GM18526 (cell line): ENCODE results near the gene AKR1C8.

ENCODE experiments used
- POLR2A ChIP-seq: IDR thresholded peaks from 3 replicates; pipeline ENCODE4 v1.6.1; 2011; ENCODE audit not compliant: insufficient read length; ENCODE audit errors: extremely low read depth

The AKR1C8 gene

DNA sequence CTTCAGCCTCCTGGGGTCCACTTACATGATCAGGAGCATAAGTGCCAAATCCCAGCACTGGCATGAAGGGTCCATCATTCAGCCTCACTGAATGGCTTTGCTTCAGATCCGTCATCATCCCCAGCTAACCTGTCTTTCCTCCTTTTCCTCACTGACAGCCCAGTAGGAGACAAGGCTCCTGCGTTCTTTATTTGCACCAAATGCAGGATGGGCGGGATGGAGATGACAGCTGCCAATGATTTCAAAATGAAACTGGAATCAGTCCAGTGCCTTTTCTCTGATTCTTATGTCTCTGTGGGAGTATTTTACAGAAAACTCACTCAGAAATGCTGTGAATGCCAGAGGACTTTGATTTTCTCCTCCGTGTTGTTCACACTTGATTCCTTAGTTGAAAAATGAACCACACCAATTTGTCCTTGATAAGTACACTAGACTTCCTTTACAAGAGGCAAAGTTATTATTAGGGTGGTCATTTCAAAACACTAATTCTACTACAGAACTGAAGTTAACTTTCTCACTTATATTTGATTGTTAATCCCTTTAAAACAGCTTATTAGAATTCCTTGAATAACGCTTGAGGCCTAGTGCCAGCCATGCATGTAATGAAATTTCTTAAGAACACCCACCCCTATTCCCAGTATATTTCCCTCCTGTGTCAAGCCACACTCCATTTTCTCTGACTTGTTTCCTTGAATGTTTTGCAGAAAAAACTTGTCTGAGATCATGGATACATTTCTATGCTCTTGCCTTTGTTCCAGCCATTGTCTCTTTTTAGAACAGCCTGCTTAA, at the start of gene AKR1C8:
Gene AKR1C8, minus strand, starts transcription at position 164 of the 789 bp plus-strand sequence. Its CDS starts 46 bp downstream, at position 118.
- TF ChIP-seq POLR2A: no peak

DNA sequence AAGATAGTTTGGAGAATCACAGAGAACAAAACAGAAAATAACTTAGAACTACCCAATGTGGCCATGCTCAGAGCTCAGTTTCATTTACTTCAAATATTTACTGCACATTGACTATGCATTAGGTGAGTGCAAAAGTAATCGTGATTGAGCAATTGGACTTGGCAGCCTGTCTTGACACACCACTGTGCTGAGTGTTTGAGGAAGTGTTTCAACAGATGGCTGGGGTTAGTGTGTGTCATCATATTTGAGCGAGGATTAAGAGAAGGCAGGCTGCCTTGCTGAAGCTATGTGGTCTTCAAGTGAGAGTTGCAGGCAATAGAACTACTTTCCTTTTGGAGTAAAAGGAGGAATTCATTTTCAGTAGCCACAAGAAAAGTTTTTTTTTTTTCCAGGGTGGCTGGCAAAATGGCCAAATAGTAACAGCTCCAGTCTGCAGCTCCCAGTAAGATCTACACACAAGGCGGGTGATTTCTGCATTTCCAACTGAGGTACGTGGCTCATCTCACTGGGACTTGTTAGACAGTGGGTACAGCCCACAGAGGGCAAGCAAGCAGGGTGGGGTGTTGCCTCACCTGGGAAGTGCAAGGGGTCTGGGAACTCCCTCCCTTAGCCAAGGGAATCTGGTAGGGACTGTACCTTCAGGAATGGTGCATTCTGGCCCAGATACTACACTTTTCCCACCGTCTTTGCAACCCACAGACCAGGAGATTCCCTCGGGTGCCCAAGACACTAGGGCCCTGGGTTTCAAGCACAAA, 49.3 kb upstream of the AKR1C8 start:
- TF ChIP-seq POLR2A: no peak

DNA sequence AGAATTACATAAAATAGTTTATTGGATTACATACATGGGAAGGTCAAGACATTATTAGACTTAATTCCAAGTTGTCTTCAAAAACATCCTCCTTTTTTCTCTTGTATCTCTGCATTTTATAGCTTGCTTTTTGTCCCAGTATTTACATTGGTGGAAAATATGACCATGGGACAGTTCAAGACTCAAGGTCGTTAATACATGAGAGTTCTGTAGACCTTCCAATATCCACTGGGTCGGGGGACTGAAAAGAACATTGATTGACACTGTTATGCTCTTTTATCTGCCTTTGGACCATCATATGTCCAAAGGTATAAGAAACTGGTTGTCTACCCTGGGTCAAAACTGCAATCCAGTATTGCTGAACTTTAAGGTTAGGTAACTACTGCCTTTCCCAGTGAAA, 48.4 kb upstream of the AKR1C8 start:
- TF ChIP-seq POLR2A: no peak

DNA sequence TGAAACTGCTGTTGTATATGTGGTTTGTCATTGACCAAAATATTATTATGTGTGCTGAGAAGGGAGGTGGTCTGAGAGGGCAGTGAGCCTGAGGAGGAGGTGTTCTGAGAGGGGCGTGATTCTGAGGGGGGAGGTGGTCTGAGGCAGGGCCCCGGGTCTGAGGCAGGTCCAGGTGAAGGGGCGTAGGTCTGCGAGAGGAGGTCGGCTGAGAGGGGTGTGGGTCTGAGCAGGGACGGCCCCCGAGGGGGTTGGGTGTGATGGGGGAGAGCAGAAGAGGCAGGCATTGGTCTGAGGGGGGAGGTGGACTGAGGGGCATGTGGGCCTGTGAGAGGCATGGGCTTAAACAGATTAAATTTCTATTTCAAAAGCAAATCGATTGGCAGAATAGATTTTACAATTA, 44.1 kb upstream of the AKR1C8 start:
- no peak for TF ChIP-seq POLR2A

DNA sequence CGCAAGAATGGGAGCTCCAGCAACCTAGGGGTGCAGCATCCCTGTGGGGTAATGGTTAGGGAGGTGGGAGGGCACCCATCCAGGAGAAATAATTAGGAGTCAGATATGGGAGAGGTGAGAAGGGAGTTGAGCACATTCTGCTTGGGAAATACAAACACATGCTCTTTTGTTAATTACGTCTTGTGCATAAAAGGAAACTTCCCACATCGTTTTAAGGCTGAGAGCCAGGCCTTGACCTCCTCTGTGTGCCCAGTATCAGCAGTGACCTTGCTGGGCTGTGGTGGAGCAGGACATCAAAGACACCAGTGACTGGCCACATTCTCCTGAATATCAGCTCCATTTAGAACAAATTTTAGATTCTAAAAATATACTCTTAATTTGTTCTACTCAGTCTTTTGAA, 34.3 kb upstream of the AKR1C8 start:
- no peak for TF ChIP-seq POLR2A

DNA sequence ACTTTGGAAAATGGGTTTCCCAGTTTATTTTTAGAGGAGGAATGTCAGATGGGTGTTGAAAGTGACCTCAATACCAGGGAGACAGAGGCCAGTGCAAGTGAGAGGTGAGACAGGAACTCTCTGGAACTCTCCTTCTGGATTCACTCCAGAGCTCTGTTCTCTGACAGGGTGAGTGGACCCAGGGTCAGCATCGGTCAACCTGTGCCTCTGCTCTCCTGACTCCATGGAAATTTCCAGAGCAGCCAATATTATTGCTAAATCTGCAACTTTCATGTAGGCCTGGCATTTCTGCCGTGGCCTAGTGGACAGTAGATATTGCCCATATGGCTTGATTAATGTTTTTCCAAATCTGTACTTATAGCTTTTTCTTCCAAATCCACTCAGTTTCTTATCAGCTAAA, 31.9 kb upstream of the AKR1C8 start:
- no peak for TF ChIP-seq POLR2A

DNA sequence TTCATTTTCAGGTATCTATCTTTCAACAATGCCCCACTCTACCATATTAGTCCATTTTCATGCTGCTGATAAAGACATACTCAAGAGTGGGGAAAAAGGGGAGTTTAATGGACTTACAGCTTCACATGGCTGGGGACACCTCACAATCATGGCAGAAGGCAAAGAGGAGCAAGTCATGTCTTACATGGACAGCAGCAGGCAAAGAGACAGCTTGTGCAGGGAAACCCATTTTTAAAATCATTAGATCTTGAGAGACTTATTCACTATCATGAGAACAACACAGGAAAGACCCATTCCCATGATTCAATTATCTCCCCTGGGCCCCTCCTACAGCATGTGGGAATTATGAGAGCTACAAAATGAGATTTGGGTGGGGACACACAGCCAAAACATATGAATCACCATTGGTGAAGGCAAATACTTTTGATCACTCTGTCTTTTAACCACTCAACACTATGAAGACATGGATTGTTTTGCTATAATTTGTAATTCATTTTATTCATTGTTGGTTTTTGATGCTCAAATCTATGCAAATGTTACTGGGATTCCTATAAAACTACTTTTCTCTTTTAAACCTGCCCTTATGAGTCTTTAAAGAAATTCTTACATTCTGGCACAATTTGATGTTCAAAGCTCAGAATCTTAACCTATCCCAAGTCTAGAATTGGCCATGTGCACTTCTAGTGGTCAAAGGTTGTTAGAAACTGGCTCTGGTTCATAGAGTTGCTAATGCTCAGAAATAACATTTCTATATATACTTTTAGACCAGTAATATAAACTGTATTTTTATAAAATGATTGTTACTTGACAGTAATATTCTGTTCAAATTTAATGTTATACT, 27.0 kb upstream of the AKR1C8 start:
- no peak for TF ChIP-seq POLR2A

DNA sequence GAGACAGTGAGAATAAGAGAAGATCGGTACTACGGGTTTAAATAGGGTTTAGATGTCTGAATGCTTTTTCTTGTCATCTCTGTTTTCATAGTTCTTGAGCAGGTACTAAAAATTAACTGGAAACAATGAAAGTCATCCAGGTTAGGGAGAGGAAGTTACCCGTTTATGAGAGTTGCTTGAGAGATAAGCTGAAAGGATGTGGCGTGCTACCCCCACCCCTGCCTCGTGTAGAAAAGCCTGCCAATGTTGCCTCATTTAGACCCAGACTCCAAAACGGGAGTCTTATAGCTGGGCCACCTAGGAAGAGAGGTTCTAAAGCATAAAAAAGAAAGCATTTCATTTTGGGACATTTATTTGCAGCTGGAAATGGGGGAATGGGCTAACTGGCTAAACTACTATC, 21.8 kb upstream of the AKR1C8 start:
- TF ChIP-seq POLR2A: no peak

DNA sequence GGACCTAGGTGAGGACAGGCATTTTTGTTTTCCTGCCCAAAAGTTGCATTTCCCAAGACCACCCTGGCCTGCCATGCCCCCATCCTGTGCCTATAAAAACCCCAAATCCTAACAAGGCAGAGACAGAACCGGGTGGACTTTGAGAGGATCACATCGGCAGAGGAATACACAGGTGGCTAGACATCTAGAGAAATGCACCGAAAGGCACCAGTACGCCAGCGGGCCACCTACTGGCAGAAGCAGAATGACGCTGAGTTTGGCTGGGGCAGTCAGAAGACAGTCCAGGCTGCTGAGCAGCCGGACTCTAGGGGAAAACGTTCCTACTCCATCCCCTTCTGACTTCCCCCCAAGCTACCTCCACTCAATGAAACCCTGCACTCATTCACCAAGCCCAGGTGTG, 14.4 kb upstream of the AKR1C8 start:
- TF ChIP-seq POLR2A: no peak

DNA sequence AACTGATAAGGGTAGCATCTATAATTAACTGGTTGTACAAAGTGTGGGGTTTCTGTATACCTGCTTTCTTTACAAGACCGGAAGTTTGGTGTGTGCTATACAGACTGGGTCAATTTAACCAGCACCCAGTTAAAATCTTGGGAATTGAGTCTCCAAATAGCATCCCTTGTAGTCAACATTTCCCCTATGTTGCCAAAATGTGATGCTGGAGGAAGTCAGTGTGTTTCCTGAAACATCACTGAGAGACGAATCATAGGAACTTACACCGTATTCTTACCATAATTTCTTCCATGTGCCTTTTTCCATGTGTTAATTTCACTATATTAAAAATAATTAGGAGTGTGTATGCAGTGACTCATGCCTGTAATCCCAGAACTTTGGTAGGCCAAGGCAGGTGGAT, 13.4 kb upstream of the AKR1C8 start:
- TF ChIP-seq POLR2A: no peak

DNA sequence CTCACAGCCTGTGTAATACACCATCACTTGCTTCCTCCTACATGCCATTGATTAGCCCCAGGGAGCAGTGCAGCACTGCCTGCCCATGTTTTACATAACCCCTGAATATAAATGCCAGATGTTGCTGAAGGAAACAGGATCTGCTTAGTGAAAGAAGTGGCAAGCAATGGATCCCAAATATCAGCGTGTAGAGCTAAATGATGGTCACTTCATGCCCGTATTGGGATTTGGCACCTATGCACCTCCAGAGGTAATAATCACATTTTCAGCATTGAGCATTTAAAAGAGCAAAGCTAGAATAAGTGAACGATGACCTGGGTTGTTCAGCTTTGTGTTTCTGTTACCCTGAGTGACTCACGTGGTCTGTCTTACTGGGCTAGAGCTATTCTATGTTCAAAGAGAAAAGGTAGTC, 11.8 kb upstream of the AKR1C8 start, which contains the start of gene AKR1C4:
Gene AKR1C4, plus strand, starts transcription at position 136 of the 412 bp plus-strand sequence. Its CDS starts 31 bp downstream, at position 167.
- TF ChIP-seq POLR2A: no peak

DNA sequence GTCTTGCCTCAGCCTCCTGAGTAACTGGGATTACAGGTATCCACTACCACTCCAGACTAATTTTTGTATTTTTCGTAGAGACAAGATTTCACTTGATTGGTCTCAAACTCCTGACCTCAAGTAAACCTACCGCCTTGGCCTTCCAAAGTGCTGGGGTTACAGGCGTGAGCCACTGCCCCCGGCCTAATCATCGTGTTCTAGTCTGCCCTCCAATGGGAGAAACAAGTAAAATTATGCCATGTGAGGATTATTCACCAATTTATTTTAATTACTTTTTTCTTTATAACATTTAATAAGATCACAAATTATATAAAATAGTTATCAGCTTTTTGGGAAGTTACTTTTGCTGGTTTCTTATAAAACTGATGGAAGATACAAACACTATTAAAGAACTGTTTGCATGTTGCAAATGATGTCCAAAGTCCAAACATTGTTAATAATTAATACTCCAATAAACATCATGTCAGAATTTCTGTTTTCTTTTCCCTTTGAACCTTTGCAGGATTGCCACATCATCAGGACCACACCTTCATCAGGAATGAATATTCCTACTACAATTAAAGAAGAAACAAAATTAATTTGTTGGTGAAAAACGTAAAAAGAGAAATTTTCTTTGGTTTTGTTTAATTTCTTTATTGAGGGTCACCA, 10.9 kb upstream of the AKR1C8 start:
- TF ChIP-seq POLR2A: no peak

DNA sequence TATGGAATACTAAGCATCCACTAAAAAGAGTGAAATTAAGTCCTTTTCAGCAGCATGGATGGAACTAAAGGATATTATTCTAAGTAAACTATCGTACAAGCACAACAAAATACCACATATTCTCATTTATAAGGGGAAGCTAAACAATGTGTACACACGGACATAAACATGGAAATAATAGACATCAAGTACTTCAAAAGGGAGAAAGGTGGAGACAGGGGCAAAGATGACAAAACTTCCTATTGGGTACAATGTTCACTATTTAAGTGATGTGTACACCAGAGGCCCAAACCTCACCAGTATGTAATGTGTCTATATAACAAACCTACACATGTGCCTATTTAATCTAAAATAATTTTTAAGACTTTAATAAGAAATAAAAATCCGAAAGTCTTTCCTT, 9.5 kb upstream of the AKR1C8 start:
- no peak for TF ChIP-seq POLR2A

DNA sequence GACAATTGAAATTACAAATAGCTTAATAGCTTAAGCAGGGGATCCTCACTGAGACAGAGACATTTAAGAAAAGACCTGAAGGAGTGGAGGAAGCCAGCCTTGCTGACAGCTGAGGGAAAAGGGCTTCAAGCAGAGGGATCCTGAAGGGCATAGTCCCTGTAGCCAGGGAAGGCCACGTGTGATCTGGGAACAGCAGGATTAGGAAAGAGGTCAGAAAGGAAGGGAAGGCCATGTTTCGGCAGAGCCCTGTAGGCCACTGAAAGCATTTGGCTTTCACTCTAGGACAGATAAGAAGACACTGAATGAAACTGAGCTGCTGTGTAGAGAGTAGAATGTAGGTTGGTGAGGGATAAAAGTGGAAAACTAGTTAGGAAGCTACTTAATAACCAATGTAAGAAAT, 3.4 kb upstream of the AKR1C8 start:
- TF ChIP-seq POLR2A: no peak

DNA sequence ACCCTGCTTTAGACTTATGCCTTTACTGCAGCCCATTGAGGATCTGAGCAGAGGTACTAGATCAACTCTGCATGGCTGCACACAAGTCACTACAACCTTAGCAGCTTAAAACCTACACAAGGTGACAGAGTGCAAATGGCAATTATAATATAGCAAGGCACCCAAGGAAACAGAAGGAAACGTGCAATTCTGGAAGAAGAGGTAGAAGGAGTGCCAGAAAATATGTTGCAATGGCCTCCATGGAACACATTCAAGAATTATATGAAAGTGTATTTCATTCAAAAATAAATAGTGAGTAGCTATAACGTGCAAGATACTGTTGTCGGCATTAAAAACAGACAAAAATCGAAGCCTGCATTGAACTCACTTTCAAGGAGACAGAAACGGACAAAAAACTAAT, 2.9 kb upstream of the AKR1C8 start:
- no peak for TF ChIP-seq POLR2A

DNA sequence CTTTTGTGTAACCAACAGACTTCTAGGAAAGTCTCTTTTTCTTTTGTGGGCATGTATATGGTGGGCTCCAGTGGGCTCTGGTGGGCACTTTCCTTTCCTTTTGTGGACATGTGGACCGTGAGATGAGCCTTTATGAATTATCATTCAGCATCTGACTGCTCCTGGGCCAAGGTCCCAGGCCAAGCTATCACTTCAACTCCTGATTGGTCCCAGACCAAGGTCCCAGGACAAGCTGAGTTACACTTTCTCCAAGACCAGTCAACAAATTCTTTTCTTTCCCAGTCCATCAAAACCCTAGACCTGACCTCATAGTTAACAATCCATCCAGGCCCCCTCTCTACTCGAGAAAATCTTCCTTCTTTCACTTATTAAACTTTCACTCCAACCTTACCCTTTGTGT, 1.0 kb downstream of the AKR1C8 start:
- TF ChIP-seq POLR2A: no peak
